Measurements from ENCODE around the gene MSANTD1. TPM values are rescaled to one million over a fixed set of nuclear protein-coding genes. Genes with fewer than 3 reads are reported as not detected.

MSANTD1 gene
- total and polyA plus RNA-seq, 7 donors = 0.11 to 0.94 (median 0.34) TPM

GRCh38 chr4:3220476-3221183 is 28.3 kb upstream of the MSANTD1 start:
- Histone ChIP-seq H3K4me1 (peaks cover 30% of the 10 kb centered on the region), H3K9me3 (no peaks in the 10 kb centered on the region), H3K4me3 (no peak overlapping the region), H3K27ac (peak overlapping the region; percentile 69), H3K36me3 (ENCODE audit: insufficient read depth in 1 of 2, low read depth in 1 of 2) (peaks cover 0 to 94% of the 10 kb centered on the region in 2 donors), H3K27me3 (ENCODE audit: insufficient read depth in 3 of 3, low read length in 2 of 3) (no peaks in the 10 kb centered on the region)
- ATAC-seq (peak; percentile 36 to 70 (median 66)), DNase-seq (peak; percentile 14 to 62)
- TF ChIP-seq CTCF (IDR thresholded peaks at IDR 0.05) = no peak
- 33 to 66% (median 39%) methylated on average over 8 of the region's 8 CpGs for WGBS, 3 donors
- intact Hi-C loops (cut with DNase I) = no loop called here

GRCh38 chr4:3221184-3221494 is 27.8 kb upstream of the MSANTD1 start:
- intact Hi-C loops (cut with DNase I) = no loop called here
- Histone ChIP-seq H3K27me3 (ENCODE audit: insufficient read depth in 3 of 3, low read length in 2 of 3) (no peaks in the 10 kb centered on the region), H3K36me3 (ENCODE audit: insufficient read depth in 1 of 2, low read depth in 1 of 2) (peaks cover 0 to 94% of the 10 kb centered on the region in 2 donors), H3K4me3 (no peak overlapping the region), H3K4me1 (peaks cover 30% of the 10 kb centered on the region), H3K9me3 (no peaks in the 10 kb centered on the region), H3K27ac (peak overlapping the region; percentile 69)
- ATAC-seq = peak in 3 of 4 donors; percentile 48 to 52 (median 52)
- DNase-seq = peak; percentile 4 to 23
- no peak for TF ChIP-seq CTCF (IDR thresholded peaks at IDR 0.05)
- 53 to 86% (median 54%) methylated on average over 8 of the region's 8 CpGs for WGBS, 3 donors

- ATAC-seq = peak; percentile 83 to 90 (median 88)
- Histone ChIP-seq H3K4me3 (no peak overlapping the region), H3K36me3 (ENCODE audit: insufficient read depth in 1 of 2, low read depth in 1 of 2) (peaks cover 0 to 95% of the 10 kb centered on the region in 2 donors), H3K4me1 (peaks cover 30% of the 10 kb centered on the region), H3K27me3 (ENCODE audit: insufficient read depth in 3 of 3, low read length in 2 of 3) (no peaks in the 10 kb centered on the region), H3K27ac (peak overlapping the region; percentile 69), H3K9me3 (no peaks in the 10 kb centered on the region)
- peak; percentile 75 to 94 for DNase-seq
- 32 to 73% (median 34%) methylated on average over 12 of the region's 12 CpGs for WGBS, 3 donors
- intact Hi-C loops (cut with DNase I) = no loop called here
- no peak for TF ChIP-seq CTCF (IDR thresholded peaks at IDR 0.05)
These were observed 27.0 kb upstream of the MSANTD1 start for GRCh38 chr4:3221996-3222395.

- Histone ChIP-seq H3K36me3 (ENCODE audit: insufficient read depth in 1 of 2, low read depth in 1 of 2) (peaks cover 0 to 88% of the 10 kb centered on the region in 2 donors), H3K9me3 (no peaks in the 10 kb centered on the region), H3K27ac (no peak overlapping the region), H3K4me1 (peaks cover 30% of the 10 kb centered on the region), H3K27me3 (ENCODE audit: insufficient read depth in 3 of 3, low read length in 2 of 3) (no peaks in the 10 kb centered on the region), H3K4me3 (no peak overlapping the region)
- peak; percentile 3 to 44 for DNase-seq
- intact Hi-C loops (cut with DNase I) = no loop called here
- 93 to 95% (median 95%) methylated on average over 11 of the region's 11 CpGs for WGBS, 3 donors
- TF ChIP-seq CTCF (IDR thresholded peaks at IDR 0.05) = no peak
- no peak for ATAC-seq
These were observed 25.6 kb upstream of the MSANTD1 start for GRCh38 chr4:3223346-3223745.

All from psoas muscle (tissue), 8 donors.